ENCODE data around the gene EIF2AK2.

EIF2AK2 gene

GRCh38 chr2:37201766-37202165 is 45.0 kb upstream of the EIF2AK2 start:
- Histone ChIP-seq H3K27ac (replicated peaks) (peak overlapping the region; percentile 15; the same call in 1 of the 2 replicates), H3K4me3 (replicated peaks; ENCODE audit: insufficient read depth, low read length) (no peak overlapping the region), H3K27me3 (ENCODE audit: insufficient read depth, poor library complexity, severe bottlenecking) (no peaks in the 10 kb centered on the region)
- TF ChIP-seq GABPA (IDR thresholded peaks at IDR 0.05; ENCODE audit: low read depth), result no peak
- TF ChIP-seq, protein P1, sequence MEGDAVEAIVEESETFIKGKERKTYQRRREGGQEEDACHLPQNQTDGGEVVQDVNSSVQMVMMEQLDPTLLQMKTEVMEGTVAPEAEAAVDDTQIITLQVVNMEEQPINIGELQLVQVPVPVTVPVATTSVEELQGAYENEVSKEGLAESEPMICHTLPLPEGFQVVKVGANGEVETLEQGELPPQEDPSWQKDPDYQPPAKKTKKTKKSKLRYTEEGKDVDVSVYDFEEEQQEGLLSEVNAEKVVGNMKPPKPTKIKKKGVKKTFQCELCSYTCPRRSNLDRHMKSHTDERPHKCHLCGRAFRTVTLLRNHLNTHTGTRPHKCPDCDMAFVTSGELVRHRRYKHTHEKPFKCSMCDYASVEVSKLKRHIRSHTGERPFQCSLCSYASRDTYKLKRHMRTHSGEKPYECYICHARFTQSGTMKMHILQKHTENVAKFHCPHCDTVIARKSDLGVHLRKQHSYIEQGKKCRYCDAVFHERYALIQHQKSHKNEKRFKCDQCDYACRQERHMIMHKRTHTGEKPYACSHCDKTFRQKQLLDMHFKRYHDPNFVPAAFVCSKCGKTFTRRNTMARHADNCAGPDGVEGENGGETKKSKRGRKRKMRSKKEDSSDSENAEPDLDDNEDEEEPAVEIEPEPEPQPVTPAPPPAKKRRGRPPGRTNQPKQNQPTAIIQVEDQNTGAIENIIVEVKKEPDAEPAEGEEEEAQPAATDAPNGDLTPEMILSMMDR (IDR thresholded peaks at IDR 0.05; ENCODE audit: insufficient read depth, low read length), result no peak
- no peak for TF ChIP-seq SPI1 (IDR thresholded peaks at IDR 0.05; ENCODE audit: borderline replicate concordance, low read depth)
- TF ChIP-seq POLR2AphosphoS5 (IDR thresholded peaks at IDR 0.05; ENCODE audit: low read depth), result no peak
- no peak for DNase-seq (ENCODE audit: low read depth in 1 of 2, low spot score in 1 of 2)

DNA sequence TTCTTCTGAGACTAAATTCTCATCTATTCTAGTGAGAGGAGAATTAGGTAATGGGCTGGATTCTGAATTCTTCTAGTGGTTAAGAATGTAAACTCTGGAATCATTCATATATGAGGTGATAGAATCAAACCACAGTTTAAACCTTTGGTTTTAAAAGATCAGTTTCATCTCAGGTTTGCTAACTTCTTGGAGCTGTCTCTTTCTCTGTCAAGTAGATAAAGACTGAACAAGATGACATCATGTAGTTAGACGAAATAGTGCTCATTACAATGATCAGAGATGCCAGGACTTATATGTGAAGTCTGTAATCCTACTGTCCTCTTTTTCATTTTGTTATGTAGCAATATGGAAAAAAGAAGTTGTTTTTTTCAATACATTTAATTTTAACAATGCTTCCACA is 44.4 kb upstream of the EIF2AK2 start:
- DNase-seq (ENCODE audit: low read depth in 1 of 2, low spot score in 1 of 2), result no peak
- Histone ChIP-seq H3K27ac (replicated peaks) (no peak overlapping the region), H3K27me3 (ENCODE audit: insufficient read depth, poor library complexity, severe bottlenecking) (no peaks in the 10 kb centered on the region), H3K4me3 (replicated peaks; ENCODE audit: insufficient read depth, low read length) (no peak overlapping the region)
- no peak for TF ChIP-seq REST (IDR thresholded peaks at IDR 0.05; ENCODE audit: insufficient replicate concordance, low read depth)
- no peak for TF ChIP-seq POLR2AphosphoS5 (IDR thresholded peaks at IDR 0.05; ENCODE audit: low read depth)
- no peak for TF ChIP-seq SPI1 (IDR thresholded peaks at IDR 0.05; ENCODE audit: borderline replicate concordance, low read depth)
- no peak for TF ChIP-seq GABPA (IDR thresholded peaks at IDR 0.05; ENCODE audit: low read depth)
- TF ChIP-seq, protein P1 (IDR thresholded peaks at IDR 0.05; ENCODE audit: insufficient read depth, low read length), result no peak

- no peak for TF ChIP-seq REST (IDR thresholded peaks at IDR 0.05; ENCODE audit: insufficient replicate concordance, low read depth)
- no peak for TF ChIP-seq POLR2AphosphoS5 (IDR thresholded peaks at IDR 0.05; ENCODE audit: low read depth)
- no peak for TF ChIP-seq SPI1 (IDR thresholded peaks at IDR 0.05; ENCODE audit: borderline replicate concordance, low read depth)
- TF ChIP-seq GABPA (IDR thresholded peaks at IDR 0.05; ENCODE audit: low read depth), result no peak
- TF ChIP-seq, protein P1 (IDR thresholded peaks at IDR 0.05; ENCODE audit: insufficient read depth, low read length), result no peak
- no peak for DNase-seq (ENCODE audit: low read depth in 1 of 2, low spot score in 1 of 2)
- H3K4me3 ChIP-seq (replicated peaks; ENCODE audit: insufficient read depth, low read length), result no peak overlapping the region
- no peak overlapping the region for H3K27ac ChIP-seq (replicated peaks)
- no peaks in the 10 kb centered on the region for H3K27me3 ChIP-seq (ENCODE audit: insufficient read depth, poor library complexity, severe bottlenecking)
Measured at GRCh38 chr2:37198681-37199065, 41.9 kb upstream of the EIF2AK2 start.
